Activated T-cell treated with anti-CD3 and anti-CD28 coated beads, Interleukin-2, amount 50 U/mL, for 72 hours (primary cell): ENCODE measurements around the gene PID1. TPM values are rescaled to one million over a fixed set of nuclear protein-coding genes. Genes with fewer than 3 reads are reported as not detected.

ENCODE experiments used
- ATAC-seq, 2 donors: fragments of 150-1000 bp; cut with Tn5 transposase; replicated peaks in 1 of 2; 2 replicates each; pipeline ENCODE4 v1.10.0; 2021; ENCODE audit warnings: moderate library complexity in 2 of 2, mild to moderate bottlenecking in 1 of 2
- DNase-seq, 2 donors: peaks; one replicate each; pipeline ENCODE4 v3.0.0; 2021 to 2022; ENCODE audit warnings: mixed read lengths in 1 of 2
- H3K27ac Mint-ChIP-seq: one replicate; pipeline ENCODE4 v1.8.0; 2022; ENCODE audit warnings: mild to moderate bottlenecking, moderate library complexity, mixed read lengths
- H3K27me3 Mint-ChIP-seq: one replicate; pipeline ENCODE4 v1.8.0; 2022; ENCODE audit warnings: low read depth, mixed read lengths
- H3K36me3 Mint-ChIP-seq, 2 donors: one replicate each; pipeline ENCODE4 v1.8.0; 2022; ENCODE audit warnings: mixed read lengths in 2 of 2, mild to moderate bottlenecking in 1 of 2; ENCODE audit not compliant: insufficient read depth in 2 of 2
- H3K4me1 Mint-ChIP-seq: one replicate; pipeline ENCODE4 v1.8.0; 2022; ENCODE audit warnings: low read depth, mixed read lengths
- H3K4me3 Mint-ChIP-seq, 2 donors: one replicate each; pipeline ENCODE4 v1.8.0; 2022; ENCODE audit warnings: mild to moderate bottlenecking in 2 of 2, mixed read lengths in 2 of 2, moderate library complexity in 2 of 2
- H3K9me3 Mint-ChIP-seq, 2 donors: one replicate each; pipeline ENCODE4 v1.8.0; 2022; ENCODE audit warnings: mixed read lengths in 2 of 2
- total RNA-seq, 2 donors: library from RNA; stranded (reverse); gene quantifications; one replicate each; pipeline ENCODE4 v1.2.3, GENCODE V29; 2022

Gene PID1
- total RNA-seq, 2 donors from 2014 or later: not detected

DNA sequence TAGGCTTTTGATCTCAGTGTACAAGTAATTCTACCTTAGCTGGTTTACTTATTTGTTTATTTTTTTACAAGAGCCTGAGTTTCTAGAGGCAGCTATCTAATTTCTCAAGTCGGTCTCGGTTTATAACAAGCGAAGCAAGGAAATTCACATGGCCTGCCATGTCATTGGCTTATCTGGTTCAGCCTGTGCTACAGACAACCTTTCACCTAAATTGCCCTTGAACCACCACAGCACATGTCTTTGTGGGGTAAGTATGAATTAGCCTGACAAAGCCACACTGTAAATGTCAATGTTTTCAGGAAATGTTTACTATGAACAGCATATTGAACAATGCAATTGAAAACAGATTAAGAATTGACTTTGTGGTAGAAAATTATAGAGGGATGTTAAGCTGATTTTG, 167.1 kb downstream of the PID1 start:
- Mint-ChIP-seq H3K27ac (no peak overlapping the region), H3K27me3 (no peaks in the 10 kb centered on the region), H3K36me3 (no peaks in the 10 kb centered on the region), H3K4me3 (no peak overlapping the region), H3K9me3 (peaks cover 0 to 2% of the 10 kb centered on the region in 2 donors), H3K4me1 (no peaks in the 10 kb centered on the region)
- DNase-seq (no peak), ATAC-seq (no peak)

DNA sequence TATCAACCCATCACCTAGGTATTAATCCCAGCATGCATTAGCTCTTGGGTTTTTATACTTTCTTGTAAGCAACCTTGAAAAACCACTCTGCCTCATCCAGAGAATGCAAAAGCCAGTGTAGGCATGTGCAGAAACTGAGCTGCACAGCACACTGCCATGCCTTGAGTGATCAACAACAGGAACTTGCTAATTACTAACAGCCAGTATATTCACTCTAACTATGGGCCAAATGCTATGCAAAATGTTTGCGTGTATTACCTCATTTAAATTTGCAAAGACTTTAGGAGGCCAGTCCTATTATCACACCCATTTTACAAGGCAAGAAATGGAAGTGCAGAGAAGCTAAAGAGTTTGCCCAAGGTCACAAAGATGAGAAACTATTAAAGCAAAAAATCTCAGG, 169.8 kb downstream of the PID1 start:
- Mint-ChIP-seq H3K4me1 (no peaks in the 10 kb centered on the region), H3K36me3 (no peaks in the 10 kb centered on the region), H3K9me3 (peaks cover 0 to 1% of the 10 kb centered on the region in 2 donors), H3K27ac (no peak overlapping the region), H3K4me3 (no peak overlapping the region), H3K27me3 (no peaks in the 10 kb centered on the region)
- DNase-seq (no peak), ATAC-seq (no peak)

DNA sequence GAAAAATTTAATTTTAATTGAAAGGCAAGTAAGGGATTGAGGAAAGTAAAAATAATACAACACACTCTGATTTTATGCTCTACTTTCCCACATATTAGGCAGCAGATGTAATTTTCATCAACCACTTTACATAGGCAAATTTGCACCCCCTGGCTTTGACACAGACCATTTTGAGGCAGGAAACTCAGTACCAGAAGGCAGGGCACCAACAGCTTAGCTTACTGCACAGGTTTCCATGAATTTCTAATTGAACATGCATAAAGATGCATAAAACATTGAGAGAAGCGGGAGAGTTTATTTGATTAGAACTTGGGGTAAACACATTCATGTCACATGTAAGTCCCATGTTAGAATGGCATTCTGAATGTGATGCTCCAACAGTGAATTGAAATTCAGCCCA, 171.9 kb downstream of the PID1 start:
- peaks cover 0 to 2% of the 10 kb centered on the region in 2 donors for H3K9me3 Mint-ChIP-seq
- H3K27me3 Mint-ChIP-seq: no peaks in the 10 kb centered on the region
- H3K4me1 Mint-ChIP-seq: no peaks in the 10 kb centered on the region
- no peak overlapping the region for H3K4me3 Mint-ChIP-seq
- H3K27ac Mint-ChIP-seq: no peak overlapping the region
- no peak for DNase-seq
- ATAC-seq: no peak
- H3K36me3 Mint-ChIP-seq: no peaks in the 10 kb centered on the region

DNA sequence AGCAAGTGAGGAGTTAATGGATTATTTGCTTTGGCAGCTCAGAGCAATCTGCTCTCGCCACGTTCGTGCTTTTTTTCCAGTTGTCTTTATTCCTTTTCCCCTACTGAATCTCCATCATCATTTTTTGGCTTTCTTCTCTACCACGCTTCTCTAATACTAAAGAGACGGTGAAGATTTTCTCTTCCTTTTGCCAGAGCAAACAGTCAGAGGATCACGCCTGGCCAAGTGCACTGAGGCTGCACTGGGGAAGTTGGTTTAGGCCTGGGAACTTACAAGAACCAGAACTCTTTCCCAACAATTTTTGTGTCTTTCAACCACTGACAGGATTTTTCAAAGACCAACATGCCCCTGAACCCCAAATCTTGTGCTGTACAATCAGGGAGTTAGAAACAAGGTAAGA, 172.3 kb downstream of the PID1 start:
- Mint-ChIP-seq H3K9me3 (peaks cover 0 to 2% of the 10 kb centered on the region in 2 donors), H3K36me3 (no peaks in the 10 kb centered on the region), H3K4me1 (no peaks in the 10 kb centered on the region), H3K27me3 (no peaks in the 10 kb centered on the region), H3K27ac (no peak overlapping the region), H3K4me3 (no peak overlapping the region)
- DNase-seq (no peak), ATAC-seq (no peak)

DNA sequence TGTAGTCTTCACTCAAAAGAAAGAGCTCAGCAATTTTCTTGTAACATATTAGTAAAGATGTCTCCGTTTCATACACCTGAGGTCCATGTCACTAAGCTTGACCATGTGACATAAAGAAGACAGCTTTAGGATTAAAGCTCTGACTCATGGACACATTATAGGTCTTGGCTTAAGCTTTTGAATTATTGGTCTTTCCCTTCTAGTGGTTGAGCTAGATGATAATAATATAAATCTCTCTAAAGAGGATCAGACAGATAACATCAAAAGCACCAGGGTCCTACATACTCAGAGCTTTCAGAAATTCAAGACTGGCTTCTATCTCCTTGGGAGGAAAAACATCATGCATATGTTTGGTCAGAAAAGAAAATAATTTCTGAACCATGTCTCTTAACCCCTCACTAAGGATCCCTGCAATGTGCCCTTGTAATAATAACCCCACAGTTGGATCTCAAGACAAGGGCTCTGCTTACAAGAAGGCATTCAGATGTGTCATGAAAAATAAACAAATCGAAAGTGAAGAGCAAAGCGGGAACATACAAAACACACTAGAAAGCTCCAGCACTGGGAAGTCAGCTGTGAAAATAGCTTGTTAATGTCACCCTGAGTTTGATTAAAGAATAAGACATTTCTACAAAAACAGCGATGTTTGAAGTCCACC, 174.5 kb downstream of the PID1 start:
- ATAC-seq (no peak), DNase-seq (no peak)
- Mint-ChIP-seq H3K4me3 (no peak overlapping the region), H3K4me1 (no peaks in the 10 kb centered on the region), H3K27me3 (no peaks in the 10 kb centered on the region), H3K9me3 (peaks cover 0 to 2% of the 10 kb centered on the region in 2 donors), H3K27ac (no peak overlapping the region), H3K36me3 (no peaks in the 10 kb centered on the region)

DNA sequence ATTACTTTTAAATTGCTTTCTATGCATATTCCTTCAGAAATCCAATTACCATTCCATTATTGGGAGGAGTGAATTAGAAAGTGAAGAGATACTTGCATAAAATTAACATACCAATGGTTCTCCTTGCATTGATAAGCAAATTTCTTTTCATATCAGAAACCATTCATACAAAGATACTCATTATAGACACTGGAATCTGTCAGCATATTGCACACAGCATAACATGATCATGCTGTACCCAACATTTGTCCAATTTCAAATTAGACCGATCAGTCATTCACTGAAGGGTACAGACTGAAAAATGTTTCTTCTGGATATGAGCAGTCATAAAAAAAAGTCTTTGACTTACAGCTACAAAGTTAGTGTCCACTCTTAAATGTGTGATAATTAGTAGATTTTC, 175.6 kb downstream of the PID1 start:
- Mint-ChIP-seq H3K4me3 (no peak overlapping the region), H3K27me3 (no peaks in the 10 kb centered on the region), H3K9me3 (peaks cover 0 to 2% of the 10 kb centered on the region in 2 donors), H3K27ac (no peak overlapping the region), H3K4me1 (no peaks in the 10 kb centered on the region), H3K36me3 (no peaks in the 10 kb centered on the region)
- DNase-seq (no peak), ATAC-seq (no peak)

DNA sequence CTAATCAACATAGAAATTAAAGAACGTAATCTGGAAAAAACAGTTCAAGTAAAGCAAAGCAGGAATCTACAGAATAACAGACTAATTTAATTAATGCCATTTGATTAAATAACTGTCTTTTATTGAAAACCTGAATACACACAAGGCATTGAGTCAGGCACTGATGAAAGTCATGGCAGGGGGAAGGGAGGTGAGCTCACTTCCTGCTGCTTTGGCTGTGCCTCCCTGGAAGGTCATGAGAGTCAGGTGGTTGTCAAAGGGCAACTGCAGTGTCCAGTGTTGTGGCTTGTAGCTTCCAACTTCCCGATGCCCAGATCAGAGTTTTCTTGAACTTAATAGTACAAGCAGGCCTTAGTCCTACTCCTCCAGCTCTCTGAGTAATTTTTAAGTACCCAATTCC, 180.9 kb downstream of the PID1 start:
- Mint-ChIP-seq H3K27me3 (no peaks in the 10 kb centered on the region), H3K36me3 (no peaks in the 10 kb centered on the region), H3K4me1 (no peaks in the 10 kb centered on the region), H3K27ac (no peak overlapping the region), H3K9me3 (peaks cover 0 to 9% of the 10 kb centered on the region in 2 donors), H3K4me3 (no peak overlapping the region)
- no peak for ATAC-seq
- DNase-seq: no peak

DNA sequence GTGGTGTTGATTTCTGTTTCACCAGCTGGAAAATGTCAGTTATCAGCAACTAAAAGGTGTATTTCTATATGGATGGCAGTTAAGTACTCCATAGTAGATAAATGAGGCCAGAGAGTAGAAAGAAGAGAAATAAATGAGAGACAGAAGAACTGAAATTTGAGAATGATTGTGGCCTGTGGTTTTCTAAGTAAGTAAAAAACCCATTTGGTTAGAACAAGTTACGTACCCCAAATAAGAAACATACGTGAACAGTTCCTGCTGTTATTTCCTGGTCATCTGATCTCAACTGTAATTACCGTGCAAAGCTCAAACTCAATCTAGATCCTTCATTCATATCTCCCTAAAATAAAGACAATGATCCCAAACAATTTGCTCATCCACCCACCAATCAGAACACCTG, 181.3 kb downstream of the PID1 start:
- ATAC-seq: no peak
- H3K4me3 Mint-ChIP-seq: no peak overlapping the region

DNA sequence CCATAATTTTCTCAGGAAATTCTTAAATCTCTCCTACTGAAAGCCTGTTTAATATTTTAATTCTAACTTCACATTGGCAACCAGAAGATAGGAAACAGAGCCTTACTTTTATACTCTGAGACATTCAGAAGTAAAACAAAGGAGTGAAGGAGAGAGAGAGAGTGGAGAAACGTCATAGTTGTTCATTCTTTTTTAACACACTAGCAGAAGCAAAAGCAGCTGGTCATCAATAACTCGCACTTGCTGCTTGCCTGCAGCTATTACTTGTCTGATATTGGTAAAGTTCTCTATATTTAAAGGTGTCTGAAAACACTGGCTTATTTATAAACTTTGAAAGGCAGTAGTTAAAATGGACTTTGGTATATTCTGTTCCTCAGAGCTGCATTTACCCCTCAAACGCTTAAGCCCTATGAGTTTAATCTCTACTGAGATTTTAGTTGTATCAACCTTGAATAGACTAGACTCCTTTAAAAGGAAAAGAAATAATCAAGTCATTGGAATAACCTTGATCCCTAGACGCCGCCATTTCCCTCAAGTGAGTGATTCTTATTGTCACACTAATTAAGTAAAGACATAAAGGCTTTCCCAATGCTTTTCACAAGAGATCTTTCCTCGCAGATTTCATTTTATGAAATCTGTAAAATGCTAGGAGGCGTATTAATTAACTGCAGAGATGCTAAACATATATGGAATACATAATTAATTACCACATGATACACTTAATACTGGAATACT, 182.0 kb downstream of the PID1 start:
- no peaks in the 10 kb centered on the region for H3K36me3 Mint-ChIP-seq
- H3K9me3 Mint-ChIP-seq: peaks cover 0 to 7% of the 10 kb centered on the region in 2 donors
- H3K4me3 Mint-ChIP-seq: no peak overlapping the region
- no peak overlapping the region for H3K27ac Mint-ChIP-seq
- H3K27me3 Mint-ChIP-seq: no peaks in the 10 kb centered on the region
- no peak for DNase-seq
- H3K4me1 Mint-ChIP-seq: no peaks in the 10 kb centered on the region
- no peak for ATAC-seq

More for the DNA sequence above, 181.3 kb downstream of the PID1 start:
- no peaks in the 10 kb centered on the region for H3K4me1 Mint-ChIP-seq
- DNase-seq: no peak
- H3K36me3 Mint-ChIP-seq: no peaks in the 10 kb centered on the region
- H3K27ac Mint-ChIP-seq: no peak overlapping the region
- H3K27me3 Mint-ChIP-seq: no peaks in the 10 kb centered on the region
- H3K9me3 Mint-ChIP-seq: peaks cover 0 to 9% of the 10 kb centered on the region in 2 donors

DNA sequence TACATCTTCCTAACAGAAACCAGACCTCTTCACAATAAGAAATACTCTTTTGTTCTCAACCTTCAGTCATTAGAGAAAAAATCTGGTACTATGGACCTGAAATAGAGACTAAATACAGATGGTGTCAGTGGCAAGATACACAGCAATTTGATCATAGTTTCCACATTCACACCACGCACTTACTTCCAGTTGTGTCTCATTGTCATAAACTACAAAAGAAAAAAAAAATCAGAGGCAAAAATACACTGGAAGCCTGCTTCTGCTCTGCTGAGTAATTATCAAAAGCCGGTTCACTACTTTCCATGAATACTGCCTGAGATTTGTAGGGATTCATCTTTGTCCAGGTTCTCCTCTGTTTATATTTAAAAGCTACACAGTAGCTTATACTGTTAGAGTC, 182.6 kb downstream of the PID1 start:
- Mint-ChIP-seq H3K27me3 (no peaks in the 10 kb centered on the region), H3K27ac (no peak overlapping the region), H3K9me3 (peaks cover 0 to 7% of the 10 kb centered on the region in 2 donors), H3K4me3 (no peak overlapping the region), H3K4me1 (no peaks in the 10 kb centered on the region), H3K36me3 (no peaks in the 10 kb centered on the region)
- DNase-seq (no peak), ATAC-seq (no peak)

DNA sequence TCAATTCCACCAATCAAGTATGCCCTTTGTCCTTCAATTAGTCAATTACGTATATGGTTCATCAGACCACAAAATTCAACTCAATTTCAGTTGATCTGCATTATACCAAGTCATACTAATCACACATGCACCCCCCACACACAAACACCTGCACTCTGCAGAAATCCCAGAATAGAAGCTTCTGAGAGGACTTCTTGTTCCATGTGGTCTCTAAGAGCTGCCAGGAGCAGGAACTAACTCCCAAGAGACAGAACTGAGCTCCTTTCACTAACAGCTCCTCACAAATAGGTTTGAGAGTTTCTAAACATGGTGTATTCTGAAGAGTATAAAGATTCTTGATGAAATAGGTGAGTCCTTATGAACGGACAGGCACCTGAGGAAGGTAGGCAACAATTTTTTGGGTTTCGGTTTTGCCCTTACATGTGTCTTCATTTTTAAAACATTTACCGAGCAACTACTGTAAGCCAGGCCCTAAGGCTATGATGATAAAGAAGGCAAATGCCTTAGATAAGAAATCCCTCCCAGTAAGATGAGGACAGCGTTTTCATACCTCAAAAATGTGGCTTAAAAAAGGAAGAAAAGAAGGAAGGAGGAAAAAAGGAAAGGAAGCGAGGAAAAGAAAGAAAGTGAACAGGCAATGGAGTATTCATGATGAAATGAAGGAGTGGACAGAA, 183.1 kb downstream of the PID1 start:
- no peak overlapping the region for H3K4me3 Mint-ChIP-seq
- peaks cover 0 to 7% of the 10 kb centered on the region in 2 donors for H3K9me3 Mint-ChIP-seq
- no peak for DNase-seq
- ATAC-seq: no peak
- no peak overlapping the region for H3K27ac Mint-ChIP-seq
- H3K27me3 Mint-ChIP-seq: no peaks in the 10 kb centered on the region
- H3K36me3 Mint-ChIP-seq: no peaks in the 10 kb centered on the region
- H3K4me1 Mint-ChIP-seq: no peaks in the 10 kb centered on the region

DNA sequence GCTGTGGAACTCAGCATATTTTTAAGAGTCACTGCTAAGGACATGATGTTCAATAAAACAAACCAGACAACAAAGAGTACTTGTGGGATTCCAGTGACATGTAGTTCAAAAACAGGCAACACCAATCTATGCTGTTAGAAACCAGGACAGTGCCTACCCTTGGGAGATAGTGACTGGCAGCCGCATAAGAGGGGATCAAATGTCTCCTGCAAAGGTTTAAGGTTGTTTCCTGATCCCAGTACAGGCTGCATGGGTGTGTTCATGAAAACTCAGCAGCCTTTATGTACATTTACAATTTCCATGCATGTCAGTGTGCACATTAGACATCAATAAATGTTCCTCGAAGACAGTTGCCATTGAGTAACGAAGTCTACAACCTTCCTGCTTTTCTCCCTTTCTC, 183.8 kb downstream of the PID1 start:
- Mint-ChIP-seq H3K36me3 (no peaks in the 10 kb centered on the region), H3K4me3 (no peak overlapping the region), H3K4me1 (no peaks in the 10 kb centered on the region), H3K9me3 (peaks cover 0 to 8% of the 10 kb centered on the region in 2 donors), H3K27ac (no peak overlapping the region), H3K27me3 (no peaks in the 10 kb centered on the region)
- DNase-seq (no peak), ATAC-seq (no peak)

DNA sequence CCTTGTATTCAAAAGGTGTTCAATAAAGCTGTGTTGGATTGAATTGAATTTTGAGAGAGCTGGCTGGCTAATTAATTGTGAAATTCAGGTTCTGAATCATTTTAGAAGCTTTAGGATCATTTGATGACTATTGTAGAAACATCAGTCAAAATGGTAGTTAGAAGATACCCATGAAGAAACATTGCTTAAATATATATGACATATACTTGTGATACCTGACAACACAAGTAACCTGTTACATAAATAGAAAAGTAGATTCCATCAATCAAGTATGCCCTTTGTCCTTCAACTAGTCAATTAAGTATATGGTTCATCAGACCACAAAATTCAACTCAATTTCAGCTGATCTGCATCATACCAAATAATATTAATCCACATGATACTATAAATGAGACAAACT, 185.6 kb downstream of the PID1 start:
- Mint-ChIP-seq H3K27ac (no peak overlapping the region), H3K4me1 (no peaks in the 10 kb centered on the region), H3K9me3 (peaks cover 0 to 8% of the 10 kb centered on the region in 2 donors), H3K27me3 (no peaks in the 10 kb centered on the region), H3K4me3 (no peak overlapping the region), H3K36me3 (no peaks in the 10 kb centered on the region)
- ATAC-seq (no peak), DNase-seq (no peak)
